GM12878 (cell line): ENCODE results near the gene IFITM5.

Experiments used
- BHLHE40 ChIP-seq, 2 experiments: fragments of 450-650 bp in 1 of 2; IDR thresholded peaks; 2 replicates each; pipeline ENCODE4 v1.6.1; 2011 to 2017; ENCODE audit warnings: low read depth in 2 of 2, borderline replicate concordance in 1 of 2, improper control_type of control experiment in 1 of 2, low read length in 1 of 2, mild to moderate bottlenecking in 1 of 2
- CTCF ChIP-seq, 3 experiments: IDR thresholded peaks in 2 of 3; conservative IDR thresholded peaks in 1 of 3; 2 replicates each; pipeline ENCODE4 v1.5.1; 2011; ENCODE audit warnings: low read depth in 3 of 3, low read length in 3 of 3, mild to moderate bottlenecking in 3 of 3, control low read depth in 2 of 3, moderate library complexity in 2 of 3, inconsistent platforms in 1 of 3, mixed read lengths in 1 of 3; ENCODE audit not compliant: control insufficient read depth in 2 of 3, insufficient read depth in 1 of 3; ENCODE audit errors: extremely low read depth in 1 of 3
- ETV6 ChIP-seq, 2 experiments: fragments of 450-650 bp in 1 of 2; IDR thresholded peaks in 1 of 2; conservative IDR thresholded peaks in 1 of 2; 2 replicates each; pipeline ENCODE4 v1.6.1; 2014; ENCODE audit warnings: antibody characterized with exemption in 1 of 2, borderline replicate concordance in 1 of 2, low read depth in 1 of 2, mild to moderate bottlenecking in 1 of 2, moderate library complexity in 1 of 2
- GABPA ChIP-seq: IDR thresholded peaks from 2 replicates; pipeline ENCODE4 v1.6.1; 2014; ENCODE audit warnings: antibody characterized with exemption, low read depth, mild to moderate bottlenecking, inconsistent platforms
- HDAC6 ChIP-seq: fragments of 200-600 bp; sonication (generic); IDR thresholded peaks from one replicate; pipeline ENCODE4 v1.8.0; 2017; ENCODE audit warnings: antibody characterized with exemption; ENCODE audit not compliant: unreplicated experiment
- KDM1A ChIP-seq: fragments of 200-600 bp; sonication (generic); IDR thresholded peaks from 2 replicates; pipeline ENCODE4 v1.6.1; 2016; ENCODE audit warnings: borderline replicate concordance
- NBN ChIP-seq: fragments of 450-650 bp; IDR thresholded peaks from 2 replicates; pipeline ENCODE4 v1.6.1; 2016
- NFIC ChIP-seq: IDR thresholded peaks from 2 replicates; pipeline ENCODE4 v1.6.1; 2012; ENCODE audit warnings: low read depth, mild to moderate bottlenecking, inconsistent platforms, low read length, moderate library complexity
- RUNX3 ChIP-seq: IDR thresholded peaks from 2 replicates; pipeline ENCODE4 v1.6.1; 2012; ENCODE audit warnings: low read length, inconsistent platforms
- SIX5 ChIP-seq: IDR thresholded peaks from 2 replicates; pipeline ENCODE4 v1.6.1; 2011; ENCODE audit warnings: mild to moderate bottlenecking, low read depth, low read length, moderate library complexity; ENCODE audit not compliant: severe bottlenecking
- SMC3 ChIP-seq: IDR thresholded peaks from 2 replicates; pipeline ENCODE4 v1.6.1; 2011; ENCODE audit warnings: low read length, improper control_type of control experiment, borderline replicate concordance
- ZBTB40 ChIP-seq: fragments of 450-650 bp; IDR thresholded peaks from 2 replicates; pipeline ENCODE4 v1.6.1; 2016; ENCODE audit warnings: mild to moderate bottlenecking, moderate library complexity, borderline replicate concordance
- ZNF274 ChIP-seq: IDR thresholded peaks from one replicate; pipeline ENCODE4 v1.8.0; 2011; ENCODE audit not compliant: insufficient read length, insufficient read depth
- ZSCAN29 ChIP-seq: fragments of 450-650 bp; IDR thresholded peaks from 2 replicates; pipeline ENCODE4 v1.6.1; 2017; ENCODE audit warnings: mild to moderate bottlenecking, moderate library complexity

GRCh38 chr11:257766-258493, 41.4 kb downstream of the IFITM5 start:
- TF ChIP-seq ZBTB40: no peak
- peak; percentile 34 to 44 (median 37); a peak in 5 of 6 replicates for TF ChIP-seq CTCF (IDR thresholded peaks at IDR 0.05 in 2 of 3, conservative IDR thresholded peaks at IDR 0.05 in 1 of 3; ENCODE audit: control insufficient read depth in 2 of 3, extremely low read depth in 1 of 3, insufficient read depth in 1 of 3, low read depth in 3 of 3, low read length in 3 of 3)
- no peak for TF ChIP-seq ZNF274
- no peak for TF ChIP-seq NFIC
- TF ChIP-seq KDM1A: no peak
- TF ChIP-seq ETV6 (conservative IDR thresholded peaks at IDR 0.05 in 1 of 2, IDR thresholded peaks at IDR 0.05 in 1 of 2; ENCODE audit: borderline replicate concordance in 1 of 2, low read depth in 1 of 2): no peak
- no peak for TF ChIP-seq GABPA
- no peak for TF ChIP-seq HDAC6
- TF ChIP-seq RUNX3: no peak
- TF ChIP-seq SMC3: peak; percentile 24; the same call in 1 of the 2 replicates
- TF ChIP-seq NBN: no peak
- no peak for TF ChIP-seq SIX5
- no peak for TF ChIP-seq ZSCAN29
- TF ChIP-seq BHLHE40 (IDR thresholded peaks at IDR 0.05; ENCODE audit: borderline replicate concordance in 1 of 2, low read depth in 2 of 2, low read length in 1 of 2): no peak
